ENCODE measurements around the gene STAT5B. TPM values are rescaled to one million over a fixed set of nuclear protein-coding genes. Genes with fewer than 3 reads are reported as not detected.

STAT5B gene
- total and polyA plus RNA-seq, 2 of the 13 experiments (the other 11 are each of a cell fraction or from before 2014, with no cell fraction given) = 21.0 to 42.8 TPM

DNA sequence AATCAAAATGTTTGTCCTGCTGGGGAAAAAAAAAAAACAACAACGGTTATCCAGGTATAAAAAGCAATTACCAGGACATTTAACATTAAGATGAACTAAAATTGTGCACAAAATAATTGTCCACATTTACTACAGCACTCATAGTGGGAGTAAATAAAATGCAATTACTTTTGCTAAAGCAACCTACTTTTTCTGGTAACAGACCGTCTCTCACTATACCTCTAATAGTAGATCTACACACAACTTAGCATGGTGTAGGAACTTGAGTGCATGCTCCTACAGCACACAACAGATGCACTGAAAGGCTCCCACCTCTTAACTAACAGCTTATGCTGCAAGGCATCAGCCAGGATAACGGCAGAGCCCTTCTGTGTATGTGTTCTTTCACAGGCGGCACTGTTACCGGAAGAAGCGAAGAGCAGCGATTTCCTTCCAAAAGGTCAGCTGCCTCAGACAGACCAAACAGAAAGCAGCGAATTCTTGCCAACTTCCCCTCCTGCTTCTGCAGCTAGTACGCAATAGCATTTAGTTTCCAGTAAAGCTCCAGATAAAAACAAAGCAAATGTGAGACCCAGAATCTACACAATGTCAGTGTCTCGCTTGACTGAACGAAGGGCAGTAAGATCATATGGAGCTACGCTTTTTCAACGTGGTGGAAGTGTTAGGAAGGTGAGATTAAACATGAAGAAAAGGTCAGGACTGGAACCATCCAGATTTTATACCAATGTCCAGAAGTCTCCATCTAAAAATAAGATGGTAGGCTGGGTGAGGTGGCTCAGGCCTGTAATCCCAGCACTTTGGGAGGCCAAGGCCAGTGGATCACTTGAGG is 27.6 kb downstream of the STAT5B start:
- H2AFZ ChIP-seq (ENCODE audit: low read length) = no peak overlapping the region
- intact Hi-C loops (cut with micrococcal nuclease; ENCODE audit: unreplicated experiment) = loop anchor here (2.0 to 10.0 kb wide), 3 partner anchors 26 to 64 kb away; partner anchors contain the start of genes HCRT and KCNH4
- no peaks in the 10 kb centered on the region for H3K36me3 ChIP-seq (replicated peaks in 1 of 2; ENCODE audit: control insufficient read depth in 1 of 2, insufficient read depth in 2 of 2, low read length in 2 of 2)
- 4% methylated on average over 13 of the region's 13 CpGs for WGBS (ENCODE audit: low lambda C conversion rate)
- no peaks in the 10 kb centered on the region for H3K27me3 ChIP-seq (ENCODE audit: control insufficient read depth in 1 of 2, insufficient read depth in 2 of 2, low read length in 2 of 2)
- H3K27ac ChIP-seq (ENCODE audit: extremely low read length, insufficient read depth, low read length) = peak overlapping the region; percentile 57
- H3K9ac ChIP-seq (ENCODE audit: insufficient read depth, low read depth, low read length) = peak overlapping the region; percentile 66
- no peaks in the 10 kb centered on the region for H4K20me1 ChIP-seq (ENCODE audit: insufficient read depth, low read length)
- H3K79me2 ChIP-seq (ENCODE audit: insufficient read depth, low read length) = peaks cover 22% of the 10 kb centered on the region
- ChIA-PET POLR2A (interaction anchor here (0.8 to 3.6 kb wide), 22 partner anchors 12 to 282 kb away, joined by 3 to 22 read pairs (median 5); partner anchors contain the start of genes CAVIN1, CNP, DNAJC7 and GHDC), CTCF (ENCODE audit: low intra/inter-chr PET ratio, low total read pairs) (no interaction called here)
- peak overlapping the region; percentile 38 to 55 (median 46) for H3K4me3 ChIP-seq (replicated peaks in 1 of 3; ENCODE audit: insufficient read depth in 1 of 3, low read depth in 2 of 3, low read length in 3 of 3)
- peaks cover 60% of the 10 kb centered on the region for H3K4me1 ChIP-seq (ENCODE audit: insufficient read depth, low read length)
- in situ Hi-C loops (cut with HindIII; ENCODE audit: extremely low pct_ligation_motif_present, low pct_unique_long_range_greater_than_20kb) = no loop called here
- H3K9me3 ChIP-seq (ENCODE audit: low read length) = no peaks in the 10 kb centered on the region
- ATAC-seq (peak; percentile 97), FAIRE-seq (peak; percentile 94), DNase-seq (ENCODE audit: low spot score) (peak; percentile 93)
- H3K4me2 ChIP-seq (ENCODE audit: low read depth, low read length) = peak overlapping the region; percentile 87
- TSS peak; percentile 41 for BruUV-seq (replicated peaks)
- TF ChIP-seq NFYB (CRISPR knock-in tag; IDR thresholded peaks at IDR 0.05) (peak; percentile 77), CREM (IDR thresholded peaks at IDR 0.05) (0 out of 2 replicates have a peak, but pooled peaks have one; percentile 53), CREM (CRISPR knock-in tag; IDR thresholded peaks at IDR 0.05) (no peak), ZNF225 (CRISPR knock-in tag; IDR thresholded peaks at IDR 0.05) (no peak), HHEX (CRISPR knock-in tag; IDR thresholded peaks at IDR 0.05) (no peak), SNAI1 (CRISPR knock-in tag; IDR thresholded peaks at IDR 0.05; ENCODE audit: borderline replicate concordance) (no peak), CEBPB (IDR thresholded peaks at IDR 0.05; ENCODE audit: borderline replicate concordance, low read depth, low read length) (peak; percentile 63; the same call in 1 of the 2 replicates), TMF1 (CRISPR knock-in tag; IDR thresholded peaks at IDR 0.05; ENCODE audit: low read depth) (no peak), MED1 (CRISPR knock-in tag; IDR thresholded peaks at IDR 0.05) (peak; percentile 54), ZFY (CRISPR knock-in tag; IDR thresholded peaks at IDR 0.05) (peak; percentile 23; the same call in 1 of the 2 replicates), SATB2 (CRISPR knock-in tag; IDR thresholded peaks at IDR 0.05) (no peak), YEATS2 (CRISPR knock-in tag; IDR thresholded peaks at IDR 0.05; ENCODE audit: borderline replicate concordance) (peak; percentile 60; the same call in 1 of the 2 replicates), ZNF512B (CRISPR knock-in tag; IDR thresholded peaks at IDR 0.05; ENCODE audit: borderline replicate concordance) (no peak), ZNF543 (CRISPR knock-in tag; IDR thresholded peaks at IDR 0.05) (0 out of 2 replicates have a peak, but pooled peaks have one; percentile 0)
- TF ChIP-seq, protein P1, sequence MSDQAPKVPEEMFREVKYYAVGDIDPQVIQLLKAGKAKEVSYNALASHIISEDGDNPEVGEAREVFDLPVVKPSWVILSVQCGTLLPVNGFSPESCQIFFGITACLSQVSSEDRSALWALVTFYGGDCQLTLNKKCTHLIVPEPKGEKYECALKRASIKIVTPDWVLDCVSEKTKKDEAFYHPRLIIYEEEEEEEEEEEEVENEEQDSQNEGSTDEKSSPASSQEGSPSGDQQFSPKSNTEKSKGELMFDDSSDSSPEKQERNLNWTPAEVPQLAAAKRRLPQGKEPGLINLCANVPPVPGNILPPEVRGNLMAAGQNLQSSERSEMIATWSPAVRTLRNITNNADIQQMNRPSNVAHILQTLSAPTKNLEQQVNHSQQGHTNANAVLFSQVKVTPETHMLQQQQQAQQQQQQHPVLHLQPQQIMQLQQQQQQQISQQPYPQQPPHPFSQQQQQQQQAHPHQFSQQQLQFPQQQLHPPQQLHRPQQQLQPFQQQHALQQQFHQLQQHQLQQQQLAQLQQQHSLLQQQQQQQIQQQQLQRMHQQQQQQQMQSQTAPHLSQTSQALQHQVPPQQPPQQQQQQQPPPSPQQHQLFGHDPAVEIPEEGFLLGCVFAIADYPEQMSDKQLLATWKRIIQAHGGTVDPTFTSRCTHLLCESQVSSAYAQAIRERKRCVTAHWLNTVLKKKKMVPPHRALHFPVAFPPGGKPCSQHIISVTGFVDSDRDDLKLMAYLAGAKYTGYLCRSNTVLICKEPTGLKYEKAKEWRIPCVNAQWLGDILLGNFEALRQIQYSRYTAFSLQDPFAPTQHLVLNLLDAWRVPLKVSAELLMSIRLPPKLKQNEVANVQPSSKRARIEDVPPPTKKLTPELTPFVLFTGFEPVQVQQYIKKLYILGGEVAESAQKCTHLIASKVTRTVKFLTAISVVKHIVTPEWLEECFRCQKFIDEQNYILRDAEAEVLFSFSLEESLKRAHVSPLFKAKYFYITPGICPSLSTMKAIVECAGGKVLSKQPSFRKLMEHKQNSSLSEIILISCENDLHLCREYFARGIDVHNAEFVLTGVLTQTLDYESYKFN (CRISPR knock-in tag; conservative IDR thresholded peaks at IDR 0.05) = peak; percentile 78
- TF ChIP-seq, protein P2, sequence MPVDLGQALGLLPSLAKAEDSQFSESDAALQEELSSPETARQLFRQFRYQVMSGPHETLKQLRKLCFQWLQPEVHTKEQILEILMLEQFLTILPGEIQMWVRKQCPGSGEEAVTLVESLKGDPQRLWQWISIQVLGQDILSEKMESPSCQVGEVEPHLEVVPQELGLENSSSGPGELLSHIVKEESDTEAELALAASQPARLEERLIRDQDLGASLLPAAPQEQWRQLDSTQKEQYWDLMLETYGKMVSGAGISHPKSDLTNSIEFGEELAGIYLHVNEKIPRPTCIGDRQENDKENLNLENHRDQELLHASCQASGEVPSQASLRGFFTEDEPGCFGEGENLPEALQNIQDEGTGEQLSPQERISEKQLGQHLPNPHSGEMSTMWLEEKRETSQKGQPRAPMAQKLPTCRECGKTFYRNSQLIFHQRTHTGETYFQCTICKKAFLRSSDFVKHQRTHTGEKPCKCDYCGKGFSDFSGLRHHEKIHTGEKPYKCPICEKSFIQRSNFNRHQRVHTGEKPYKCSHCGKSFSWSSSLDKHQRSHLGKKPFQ (CRISPR knock-in tag; IDR thresholded peaks at IDR 0.05; ENCODE audit: insufficient replicate concordance) = no peak
